ENCODE data around the gene MTX2.
"Not testable (repeated sequence)": the region's sequence is repeated elsewhere in the genome, so short reads cannot be mapped to it uniquely, and the experiment has no call there.

The MTX2 gene

GRCh38 chr2:176368349-176368748 is 99.1 kb downstream of the MTX2 start:
- H3K4me3 ChIP-seq (ENCODE audit: low read length) = no peak overlapping the region
- no peak for DNase-seq (ENCODE audit: low read depth)
- no peak for TF ChIP-seq CTCF (conservative IDR thresholded peaks at IDR 0.05; ENCODE audit: low read depth, low read length)

- no peak overlapping the region for H3K4me3 ChIP-seq (ENCODE audit: low read length)
- no peak for TF ChIP-seq CTCF (conservative IDR thresholded peaks at IDR 0.05; ENCODE audit: low read depth, low read length)
- DNase-seq (ENCODE audit: low read depth) = no peak
These were observed 101.4 kb downstream of the MTX2 start for GRCh38 chr2:176370467-176371171.

DNA sequence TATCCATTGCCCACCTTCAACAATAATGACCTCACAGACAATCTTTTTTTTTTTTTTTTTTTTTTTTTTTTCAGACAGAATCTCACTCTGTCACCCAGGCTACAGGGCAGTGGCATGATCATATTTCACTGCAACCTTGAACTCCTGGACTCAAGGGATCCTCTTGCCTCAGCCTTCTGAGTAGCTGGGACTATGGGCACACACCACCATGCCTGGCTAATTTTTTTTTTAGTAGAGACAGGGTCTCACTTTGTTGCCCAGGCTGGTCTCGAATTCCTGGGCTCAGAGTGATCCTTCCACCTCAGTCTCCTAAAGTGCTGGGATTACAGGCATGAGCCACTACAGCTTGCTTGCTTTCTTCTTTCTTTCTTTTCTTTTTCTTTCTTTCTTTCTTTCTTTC is 103.9 kb downstream of the MTX2 start:
- not testable (repeated sequence) for H3K4me3 ChIP-seq (ENCODE audit: low read length); DNase-seq (ENCODE audit: low read depth)

DNA sequence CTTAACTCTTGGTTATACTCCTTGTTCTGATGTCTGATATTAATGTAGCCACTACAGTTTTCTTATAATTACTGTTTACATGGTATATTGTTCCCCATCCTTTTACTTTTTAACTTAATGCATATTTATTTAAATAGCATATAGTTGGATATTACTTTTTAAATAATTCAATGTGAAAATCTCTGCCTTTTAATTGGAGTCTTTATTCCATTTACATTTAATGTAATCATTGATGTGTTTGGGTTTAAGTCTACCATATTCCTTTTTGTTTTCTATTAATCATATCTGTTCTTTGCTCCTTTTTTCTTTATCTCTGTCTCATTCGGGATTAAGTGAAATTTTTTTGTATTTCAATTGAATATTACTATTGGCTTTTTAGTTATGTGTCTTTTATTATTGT is 109.1 kb downstream of the MTX2 start:
- no peak overlapping the region for H3K4me3 ChIP-seq (ENCODE audit: low read length)
- DNase-seq (ENCODE audit: low read depth) = no peak
- no peak for TF ChIP-seq CTCF (conservative IDR thresholded peaks at IDR 0.05; ENCODE audit: low read depth, low read length)

- DNase-seq (ENCODE audit: low read depth) = no peak
- H3K4me3 ChIP-seq (ENCODE audit: low read length) = no peak overlapping the region
- no peak for TF ChIP-seq CTCF (conservative IDR thresholded peaks at IDR 0.05; ENCODE audit: low read depth, low read length)
These were observed 111.1 kb downstream of the MTX2 start for GRCh38 chr2:176380341-176380740.

DNA sequence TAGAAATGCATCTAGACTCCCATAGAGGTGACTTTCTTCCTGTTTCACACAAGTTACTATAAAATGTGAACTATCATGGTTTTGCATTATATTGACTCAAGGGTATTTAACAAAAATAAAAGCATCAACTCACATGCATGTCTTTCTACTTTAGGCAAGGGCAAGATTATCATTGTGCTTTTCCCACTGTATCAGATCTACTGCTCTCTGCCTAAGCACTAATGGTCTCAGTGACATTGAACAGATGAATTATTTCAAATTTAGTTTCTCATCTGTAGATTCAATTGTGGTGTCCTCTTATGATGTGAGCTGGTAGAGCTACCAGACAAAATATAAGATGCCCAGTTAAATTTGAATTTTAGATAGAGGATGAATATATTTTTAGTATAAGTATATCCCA is 113.9 kb downstream of the MTX2 start:
- no peak for TF ChIP-seq CTCF (conservative IDR thresholded peaks at IDR 0.05; ENCODE audit: low read depth, low read length)
- DNase-seq (ENCODE audit: low read depth) = no peak
- no peak overlapping the region for H3K4me3 ChIP-seq (ENCODE audit: low read length)

- no peak for TF ChIP-seq CTCF (conservative IDR thresholded peaks at IDR 0.05; ENCODE audit: low read depth, low read length)
- no peak for DNase-seq (ENCODE audit: low read depth)
- no peak overlapping the region for H3K4me3 ChIP-seq (ENCODE audit: low read length)
These were observed 114.7 kb downstream of the MTX2 start for GRCh38 chr2:176383836-176384442.

All from retinal pigment epithelial cell (primary cell).